SK-N-SH treated with all-trans-retinoic acid at 6 μM for 48 hours (cell line): ENCODE measurements around the gene EPN3.

Source experiments
- ATAC-seq: fragments of 200-7000 bp; cut with Tn5 transposase; 3 replicates; pipeline ENCODE4 v1.9.1; 2020; ENCODE audit warnings: mild to moderate bottlenecking, moderate library complexity
- ARNTL ChIP-seq: fragments of 450-650 bp; formaldehyde crosslinking; IDR thresholded peaks from 2 replicates; pipeline ENCODE4 v1.5.0; 2020; ENCODE audit warnings: low read depth, mild to moderate bottlenecking, moderate library complexity, borderline replicate concordance
- CREB5 ChIP-seq: fragments of 250-450 bp; sonication (Bioruptor Pico); IDR thresholded peaks from 2 replicates; pipeline ENCODE4 v1.5.1; 2020; ENCODE audit warnings: low read depth, mild to moderate bottlenecking, moderate library complexity
- CSDC2 ChIP-seq: fragments of 250-450 bp; sonication (Bioruptor Pico); IDR thresholded peaks from 2 replicates; pipeline ENCODE4 v1.5.0; 2020; ENCODE audit warnings: mild to moderate bottlenecking, moderate library complexity
- CSRNP3 ChIP-seq: fragments of 250-450 bp; sonication (Bioruptor Pico); IDR thresholded peaks from 2 replicates; pipeline ENCODE4 v1.5.1; 2021; ENCODE audit warnings: mild to moderate bottlenecking, moderate library complexity
- GLIS3 ChIP-seq: fragments of 250-450 bp; sonication (Bioruptor Pico); IDR thresholded peaks from 2 replicates; pipeline ENCODE4 v1.5.0; 2020; ENCODE audit warnings: mild to moderate bottlenecking, moderate library complexity
- ISL1 ChIP-seq: fragments of 250-450 bp; sonication (Bioruptor Pico); IDR thresholded peaks from 2 replicates; pipeline ENCODE4 v2.1.2; 2022; ENCODE audit warnings: mild to moderate bottlenecking, moderate library complexity
- OSR1 ChIP-seq: fragments of 250-450 bp; sonication (Bioruptor Pico); IDR thresholded peaks from 2 replicates; pipeline ENCODE4 v1.8.0; 2022; ENCODE audit warnings: moderate library complexity, mild to moderate bottlenecking, inconsistent platforms
- PATZ1 ChIP-seq: fragments of 250-450 bp; sonication (Bioruptor Pico); IDR thresholded peaks from 2 replicates; pipeline ENCODE4 v1.8.0; 2020; ENCODE audit warnings: mild to moderate bottlenecking, moderate library complexity, borderline replicate concordance
- POU6F1 ChIP-seq: fragments of 250-450 bp; sonication (Bioruptor Pico); IDR thresholded peaks from 2 replicates; pipeline ENCODE4 v1.8.0; 2021; ENCODE audit warnings: low read depth, mild to moderate bottlenecking, moderate library complexity, borderline replicate concordance
- PPARA ChIP-seq: fragments of 250-450 bp; sonication (Bioruptor Pico); IDR thresholded peaks from 2 replicates; pipeline ENCODE4 v1.5.0; 2020; ENCODE audit warnings: mild to moderate bottlenecking, borderline replicate concordance
- RARB ChIP-seq: fragments of 250-450 bp; sonication (Bioruptor Pico); IDR thresholded peaks from 2 replicates; pipeline ENCODE4 v1.8.0; 2021; ENCODE audit warnings: mild to moderate bottlenecking, moderate library complexity
- SNAI2 ChIP-seq: fragments of 250-450 bp; sonication (Bioruptor Pico); IDR thresholded peaks from 2 replicates; pipeline ENCODE4 v1.5.0; 2020; ENCODE audit warnings: mild to moderate bottlenecking, moderate library complexity
- TCF4 ChIP-seq: fragments of 250-450 bp; sonication (Bioruptor Pico); IDR thresholded peaks from 2 replicates; pipeline ENCODE4 v1.8.0; 2021; ENCODE audit warnings: mild to moderate bottlenecking, moderate library complexity, borderline replicate concordance
- TOX ChIP-seq: fragments of 250-450 bp; sonication (Bioruptor Pico); IDR thresholded peaks from 2 replicates; pipeline ENCODE4 v1.8.0; 2021; ENCODE audit warnings: mild to moderate bottlenecking, moderate library complexity, borderline replicate concordance
- TSHZ2 ChIP-seq: fragments of 250-450 bp; sonication (Bioruptor Pico); IDR thresholded peaks from 2 replicates; pipeline ENCODE4 v1.5.0; 2020; ENCODE audit warnings: mild to moderate bottlenecking, moderate library complexity
- ZC3H10 ChIP-seq: fragments of 250-450 bp; sonication (Bioruptor Pico); IDR thresholded peaks from 2 replicates; pipeline ENCODE4 v1.5.1; 2021; ENCODE audit warnings: mild to moderate bottlenecking, moderate library complexity
- ZFP3 ChIP-seq: fragments of 250-450 bp; sonication (Bioruptor Pico); IDR thresholded peaks from 2 replicates; pipeline ENCODE4 v1.5.0; 2020; ENCODE audit warnings: mild to moderate bottlenecking, moderate library complexity
- ZFP30 ChIP-seq: fragments of 450-650 bp; formaldehyde crosslinking; IDR thresholded peaks from 2 replicates; pipeline ENCODE4 v1.5.0; 2022; ENCODE audit warnings: mild to moderate bottlenecking, moderate library complexity
- ZNF565 ChIP-seq: fragments of 450-650 bp; formaldehyde crosslinking; conservative IDR thresholded peaks from 2 replicates; pipeline ENCODE4 v1.5.0; 2020; ENCODE audit warnings: low read depth, mild to moderate bottlenecking, moderate library complexity
- ZNF8 ChIP-seq: fragments of 450-650 bp; formaldehyde crosslinking; IDR thresholded peaks from 2 replicates; pipeline ENCODE4 v1.5.0; 2020; ENCODE audit warnings: mild to moderate bottlenecking, moderate library complexity

The EPN3 gene

GRCh38 chr17:50505591-50506130 lies 26.9 kb upstream of the EPN3 start:
- TF ChIP-seq ARNTL (CRISPR knock-in tag) (no peak), ZC3H10 (CRISPR knock-in tag) (no peak), CSDC2 (CRISPR knock-in tag) (no peak), ISL1 (CRISPR knock-in tag) (no peak), TSHZ2 (CRISPR knock-in tag) (no peak), CREB5 (CRISPR knock-in tag) (no peak), TCF4 (CRISPR knock-in tag) (no peak), POU6F1 (CRISPR knock-in tag) (no peak), PATZ1 (no peak), OSR1 (CRISPR knock-in tag) (no peak), ZFP30 (CRISPR knock-in tag) (no peak), RARB (CRISPR knock-in tag) (no peak), ZNF565 (CRISPR knock-in tag) (no peak), ZFP3 (CRISPR knock-in tag) (no peak), GLIS3 (no peak), PPARA (CRISPR knock-in tag) (no peak), TOX (CRISPR knock-in tag) (no peak), CSRNP3 (no peak), ZNF8 (no peak), SNAI2 (CRISPR knock-in tag) (no peak)
- ATAC-seq: no peak

- TF ChIP-seq POU6F1 (CRISPR knock-in tag) (no peak), RARB (CRISPR knock-in tag) (no peak), CSDC2 (CRISPR knock-in tag) (no peak)
- TF ChIP-seq, all 23 proteins: peak for 0
- ATAC-seq: no peak
Observed at GRCh38 chr17:50506298-50506697, 26.2 kb upstream of the EPN3 start.
